ENCODE measurements around the gene ZDHHC7. TPM values are rescaled to one million over a fixed set of nuclear protein-coding genes. Genes with fewer than 3 reads are reported as not detected.

Gene ZDHHC7
- total RNA-seq, 1 donor from 2014 or later, result 67.3 TPM

DNA sequence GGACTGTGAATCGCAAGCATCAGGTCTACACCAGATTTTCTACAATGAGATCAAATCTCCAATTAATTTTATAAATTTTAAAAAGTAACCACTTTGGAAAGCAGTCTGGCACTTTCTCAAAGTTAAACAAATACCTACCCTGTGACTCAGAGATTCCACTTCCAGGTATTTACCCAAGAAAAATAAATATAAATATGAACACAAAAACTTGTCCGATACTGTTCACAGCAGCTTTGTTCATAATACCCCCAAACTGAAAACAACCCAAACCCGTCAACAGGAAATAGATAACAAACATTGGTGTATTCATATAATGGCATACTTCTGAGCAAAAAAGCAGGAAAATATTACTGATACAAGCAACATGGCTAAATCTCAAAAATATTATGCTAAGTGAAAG, 12.1 kb downstream of the ZDHHC7 start:
- Mint-ChIP-seq H3K36me3 (ENCODE audit: insufficient read depth) (peaks cover 18% of the 10 kb centered on the region), H3K9me3 (ENCODE audit: low read depth) (no peaks in the 10 kb centered on the region), H3K27me3 (no peaks in the 10 kb centered on the region), H3K27ac (peak overlapping the region; percentile 50), H3K4me3 (ENCODE audit: low read depth) (no peak overlapping the region), H3K4me1 (ENCODE audit: low read depth) (peaks cover 38% of the 10 kb centered on the region)
- TF ChIP-seq, protein P1, sequence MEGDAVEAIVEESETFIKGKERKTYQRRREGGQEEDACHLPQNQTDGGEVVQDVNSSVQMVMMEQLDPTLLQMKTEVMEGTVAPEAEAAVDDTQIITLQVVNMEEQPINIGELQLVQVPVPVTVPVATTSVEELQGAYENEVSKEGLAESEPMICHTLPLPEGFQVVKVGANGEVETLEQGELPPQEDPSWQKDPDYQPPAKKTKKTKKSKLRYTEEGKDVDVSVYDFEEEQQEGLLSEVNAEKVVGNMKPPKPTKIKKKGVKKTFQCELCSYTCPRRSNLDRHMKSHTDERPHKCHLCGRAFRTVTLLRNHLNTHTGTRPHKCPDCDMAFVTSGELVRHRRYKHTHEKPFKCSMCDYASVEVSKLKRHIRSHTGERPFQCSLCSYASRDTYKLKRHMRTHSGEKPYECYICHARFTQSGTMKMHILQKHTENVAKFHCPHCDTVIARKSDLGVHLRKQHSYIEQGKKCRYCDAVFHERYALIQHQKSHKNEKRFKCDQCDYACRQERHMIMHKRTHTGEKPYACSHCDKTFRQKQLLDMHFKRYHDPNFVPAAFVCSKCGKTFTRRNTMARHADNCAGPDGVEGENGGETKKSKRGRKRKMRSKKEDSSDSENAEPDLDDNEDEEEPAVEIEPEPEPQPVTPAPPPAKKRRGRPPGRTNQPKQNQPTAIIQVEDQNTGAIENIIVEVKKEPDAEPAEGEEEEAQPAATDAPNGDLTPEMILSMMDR (IDR thresholded peaks at IDR 0.05; ENCODE audit: unreplicated experiment), result no peak
- no peak for DNase-seq (ENCODE audit: low spot score, unreplicated experiment)

DNA sequence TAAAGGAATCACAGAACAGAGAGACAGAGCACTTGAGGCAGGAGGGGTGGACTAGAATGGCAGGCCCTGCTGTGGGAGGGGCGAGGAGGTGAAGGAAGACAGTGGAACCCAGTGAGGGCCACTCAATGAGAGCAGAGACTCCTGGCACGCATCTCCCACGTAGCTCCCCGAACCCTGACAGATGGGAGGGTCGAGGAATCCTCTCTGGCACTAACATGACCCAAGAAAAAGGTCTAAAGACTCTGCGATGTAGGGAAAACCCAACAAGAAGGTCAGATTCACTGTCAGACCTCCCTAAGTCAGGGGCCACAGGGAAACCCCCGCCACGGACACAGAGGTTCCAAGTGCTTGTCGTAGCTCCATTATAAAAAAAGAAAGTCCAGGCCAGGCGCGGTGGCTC, 15.0 kb downstream of the ZDHHC7 start:
- Mint-ChIP-seq H3K36me3 (ENCODE audit: insufficient read depth) (peaks cover 24% of the 10 kb centered on the region), H3K27me3 (no peaks in the 10 kb centered on the region), H3K4me1 (ENCODE audit: low read depth) (peaks cover 32% of the 10 kb centered on the region), H3K4me3 (ENCODE audit: low read depth) (no peak overlapping the region), H3K27ac (peak overlapping the region; percentile 4), H3K9me3 (ENCODE audit: low read depth) (no peaks in the 10 kb centered on the region)
- no peak for DNase-seq (ENCODE audit: low spot score, unreplicated experiment)
- TF ChIP-seq, protein P1 (IDR thresholded peaks at IDR 0.05; ENCODE audit: unreplicated experiment), result no peak

DNA sequence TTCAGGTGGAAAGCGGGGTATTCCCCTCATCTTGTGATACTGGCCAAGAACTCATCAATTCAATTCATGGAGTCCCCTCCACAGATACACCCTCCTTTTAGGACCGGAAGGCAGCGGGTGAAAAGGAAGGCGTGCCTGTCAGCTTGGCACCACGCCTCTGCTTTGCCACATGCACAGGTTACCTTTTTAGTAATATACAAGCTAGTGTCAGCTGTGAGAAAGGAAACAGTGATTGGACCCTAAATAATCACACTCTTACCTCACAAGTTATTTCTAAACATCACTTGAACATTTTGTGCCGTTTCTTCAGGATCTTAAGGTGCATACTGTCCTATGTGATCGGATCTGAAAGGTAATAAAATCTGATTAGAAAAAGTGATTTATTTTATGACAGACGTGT, 15.7 kb downstream of the ZDHHC7 start:
- H3K36me3 Mint-ChIP-seq (ENCODE audit: insufficient read depth), result peaks cover 24% of the 10 kb centered on the region
- H3K27ac Mint-ChIP-seq, result peak overlapping the region; percentile 96
- H3K4me3 Mint-ChIP-seq (ENCODE audit: low read depth), result no peak overlapping the region
- H3K9me3 Mint-ChIP-seq (ENCODE audit: low read depth), result no peaks in the 10 kb centered on the region
- DNase-seq (ENCODE audit: low spot score, unreplicated experiment), result no peak
- peaks cover 28% of the 10 kb centered on the region for H3K4me1 Mint-ChIP-seq (ENCODE audit: low read depth)
- TF ChIP-seq, protein P1 (IDR thresholded peaks at IDR 0.05; ENCODE audit: unreplicated experiment), result no peak
- no peaks in the 10 kb centered on the region for H3K27me3 Mint-ChIP-seq

DNA sequence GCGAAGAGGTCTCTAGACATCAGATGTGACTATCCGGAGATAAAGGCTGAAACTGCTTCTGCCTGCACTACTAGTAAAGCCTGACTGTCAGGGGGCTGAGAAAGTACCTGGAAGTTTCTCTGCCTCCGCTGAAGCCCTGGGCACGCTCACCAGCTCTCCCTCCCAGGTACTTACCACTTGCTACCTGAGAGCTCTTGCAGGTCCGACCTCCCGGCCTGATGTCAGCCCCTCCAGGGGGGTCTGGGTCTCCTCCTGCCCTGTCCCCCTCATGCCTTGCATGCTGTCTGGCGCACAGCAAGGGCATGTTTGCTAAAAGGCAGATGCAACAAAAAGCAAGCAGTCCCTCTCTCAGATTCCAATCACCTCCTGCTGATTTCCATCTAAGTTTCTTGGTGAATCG, 17.4 kb downstream of the ZDHHC7 start:
- H3K4me1 Mint-ChIP-seq (ENCODE audit: low read depth), result peaks cover 22% of the 10 kb centered on the region
- H3K27ac Mint-ChIP-seq, result peak overlapping the region; percentile 96
- H3K27me3 Mint-ChIP-seq, result no peaks in the 10 kb centered on the region
- H3K36me3 Mint-ChIP-seq (ENCODE audit: insufficient read depth), result peaks cover 32% of the 10 kb centered on the region
- H3K4me3 Mint-ChIP-seq (ENCODE audit: low read depth), result no peak overlapping the region
- TF ChIP-seq, protein P1 (IDR thresholded peaks at IDR 0.05; ENCODE audit: unreplicated experiment), result no peak
- DNase-seq (ENCODE audit: low spot score, unreplicated experiment), result no peak
- no peaks in the 10 kb centered on the region for H3K9me3 Mint-ChIP-seq (ENCODE audit: low read depth)

DNA sequence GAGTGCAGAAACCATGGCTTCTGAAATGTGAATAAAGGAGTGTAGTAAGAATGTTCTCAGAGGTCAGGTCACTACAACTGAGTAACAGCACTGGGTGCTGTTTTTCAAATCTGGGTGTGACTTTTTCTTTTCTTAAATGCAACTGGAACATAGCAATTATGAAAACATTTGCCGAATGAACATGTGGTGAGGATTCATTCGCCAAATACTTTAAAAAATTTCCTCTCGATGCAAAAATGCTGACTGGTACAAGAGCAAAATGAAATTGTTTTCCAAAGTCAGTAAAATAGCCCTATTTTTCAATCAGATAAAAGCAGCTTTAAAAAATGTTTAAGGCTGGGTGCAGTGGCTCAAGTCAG, 18.6 kb downstream of the ZDHHC7 start:
- peaks cover 36% of the 10 kb centered on the region for H3K36me3 Mint-ChIP-seq (ENCODE audit: insufficient read depth)
- DNase-seq (ENCODE audit: low spot score, unreplicated experiment), result no peak
- H3K4me3 Mint-ChIP-seq (ENCODE audit: low read depth), result no peak overlapping the region
- H3K9me3 Mint-ChIP-seq (ENCODE audit: low read depth), result no peaks in the 10 kb centered on the region
- TF ChIP-seq, protein P1 (IDR thresholded peaks at IDR 0.05; ENCODE audit: unreplicated experiment), result no peak
- peak overlapping the region; percentile 71 for H3K27ac Mint-ChIP-seq
- peaks cover 20% of the 10 kb centered on the region for H3K4me1 Mint-ChIP-seq (ENCODE audit: low read depth)
- H3K27me3 Mint-ChIP-seq, result no peaks in the 10 kb centered on the region

Measured in progenitor cell of endocrine pancreas (in vitro differentiated cells).